GM19463 (cell line): ENCODE measurements around the gene PKDREJ.
"Not testable (repeated sequence)": the region's sequence is repeated elsewhere in the genome, so short reads cannot be mapped to it uniquely, and the experiment has no call there.

Experiments
- ATAC-seq: cut with Tn5 transposase; IDR thresholded peaks from one replicate; pipeline ENCODE4 v1.9.1; 2021; ENCODE audit warnings: mild to moderate bottlenecking, moderate library complexity; ENCODE audit not compliant: unreplicated experiment

PKDREJ gene

GRCh38 chr22:46269564-46269963 lies 6.4 kb upstream of the PKDREJ start:
- ATAC-seq: no peak

DNA sequence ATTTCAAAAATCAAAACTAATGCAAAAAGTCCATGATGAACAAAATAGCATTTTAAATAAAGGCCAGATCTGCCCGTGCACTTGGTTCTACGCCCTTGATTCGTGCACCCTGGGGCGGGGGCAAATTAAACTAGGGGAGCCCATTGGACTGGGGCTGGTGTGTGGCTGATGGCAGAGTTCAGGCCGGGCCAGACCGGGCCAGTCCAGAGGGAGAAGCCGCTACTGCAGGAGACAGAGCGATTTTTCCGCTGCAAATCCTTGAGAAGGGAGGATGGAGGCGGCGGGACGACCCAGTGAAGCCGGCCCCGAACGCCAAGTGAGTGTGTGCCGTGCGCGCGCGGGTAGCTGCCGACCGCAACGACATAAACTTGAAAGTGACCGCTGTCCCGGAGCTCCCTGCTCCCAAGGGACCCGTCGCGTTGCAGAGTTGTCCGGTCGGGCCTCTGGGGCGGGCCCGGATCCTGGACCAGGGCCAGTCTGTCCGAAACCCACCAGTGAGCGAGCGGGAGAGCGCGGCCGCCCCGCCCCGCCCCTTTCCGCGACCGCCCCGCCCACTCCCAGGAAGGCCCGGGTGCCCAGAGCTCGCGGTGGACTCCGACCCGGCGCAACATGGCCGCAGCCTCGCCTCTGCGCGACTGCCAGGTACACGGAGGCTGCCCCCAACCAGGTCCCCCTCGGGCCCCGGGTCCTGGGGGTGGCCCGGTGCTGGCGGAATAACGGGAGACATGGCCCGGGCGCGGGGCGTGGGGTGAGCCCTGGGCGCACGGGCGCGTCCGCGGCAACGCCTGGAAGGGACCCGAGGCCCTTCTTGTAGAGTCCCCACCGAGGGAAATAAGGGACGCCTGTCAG lies 4.5 kb upstream of the PKDREJ start, which contains the start of gene TTC38:
TTC38 (plus strand) TSS at position 578 of the 849 bp plus-strand sequence; CDS start at position 610, 32 bp downstream.
- ATAC-seq: peak; percentile 89

DNA sequence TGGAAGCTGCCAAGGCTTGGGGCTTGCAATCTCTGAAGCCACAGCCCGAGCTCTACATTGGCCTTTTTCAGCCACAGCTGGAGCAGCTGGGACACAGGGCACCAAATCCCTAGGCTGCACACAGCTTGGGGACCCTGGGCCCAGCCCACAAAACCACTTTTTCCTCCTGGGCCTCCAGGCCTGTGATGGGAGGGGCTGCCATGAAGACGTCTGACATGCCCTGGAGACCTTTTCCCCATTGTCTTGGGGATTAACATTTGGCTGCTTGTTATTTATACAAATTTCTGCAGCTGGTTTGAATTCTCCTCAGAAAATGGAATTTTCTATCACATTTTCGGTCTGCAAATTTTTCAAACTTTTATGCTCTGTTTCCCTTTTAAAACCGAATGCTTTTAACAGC lies 2.5 kb upstream of the PKDREJ start:
- not testable (repeated sequence) for ATAC-seq

DNA sequence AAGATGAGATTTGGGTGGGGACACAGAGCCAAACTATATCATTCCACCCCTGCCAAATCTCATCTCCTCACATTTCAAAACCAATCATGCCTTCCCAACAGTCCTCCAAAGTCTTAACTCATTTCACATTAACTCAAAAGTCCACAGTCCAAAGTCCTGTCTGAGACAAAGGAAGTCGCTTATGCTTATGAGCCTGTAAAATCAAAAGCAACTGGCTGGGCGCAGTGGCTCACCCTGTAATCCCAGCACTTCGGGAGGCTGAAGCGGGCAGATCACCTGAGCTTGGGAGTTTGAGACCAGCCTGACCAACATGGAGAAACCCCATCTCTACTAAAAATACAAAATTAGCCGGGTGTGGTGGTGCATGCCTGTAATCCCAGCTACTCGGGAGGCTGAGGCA lies 1.4 kb upstream of the PKDREJ start:
- not testable (repeated sequence) for ATAC-seq

- no peak for ATAC-seq
Observed at GRCh38 chr22:46262449-46263215, 511 bp downstream of the PKDREJ start.

GRCh38 chr22:46260038-46260437 lies 3.1 kb downstream of the PKDREJ start:
- ATAC-seq: no peak

- no peak for ATAC-seq
Observed at GRCh38 chr22:46259374-46259773, 3.8 kb downstream of the PKDREJ start.

GRCh38 chr22:46256358-46256958 lies 6.7 kb downstream of the PKDREJ start:
- ATAC-seq: no peak

DNA sequence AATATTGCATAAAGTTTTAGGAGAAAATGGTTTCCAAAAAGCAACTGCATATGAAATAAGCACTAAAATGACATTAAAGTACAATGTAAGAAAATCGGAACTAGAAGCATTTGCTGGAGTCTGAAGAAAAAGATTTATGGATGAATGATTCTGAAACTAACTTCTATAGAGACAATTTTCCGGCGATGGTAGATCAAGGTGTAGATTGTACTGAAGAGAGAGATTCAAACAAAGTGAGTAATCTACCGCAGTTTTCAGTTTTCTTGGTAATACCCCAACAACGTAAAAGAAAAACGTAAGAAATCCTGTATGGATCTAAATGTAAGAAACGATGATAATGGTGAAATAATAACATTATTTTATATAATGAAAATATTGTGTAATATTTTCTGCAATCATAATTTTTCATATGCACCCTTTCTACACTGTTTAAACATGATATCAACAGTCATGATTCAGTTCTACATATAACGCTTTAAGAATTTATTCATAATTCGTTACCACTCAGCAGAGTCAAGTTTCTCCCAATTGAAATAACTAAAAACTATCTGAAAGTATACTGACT lies 11.2 kb downstream of the PKDREJ start:
- no peak for ATAC-seq

DNA sequence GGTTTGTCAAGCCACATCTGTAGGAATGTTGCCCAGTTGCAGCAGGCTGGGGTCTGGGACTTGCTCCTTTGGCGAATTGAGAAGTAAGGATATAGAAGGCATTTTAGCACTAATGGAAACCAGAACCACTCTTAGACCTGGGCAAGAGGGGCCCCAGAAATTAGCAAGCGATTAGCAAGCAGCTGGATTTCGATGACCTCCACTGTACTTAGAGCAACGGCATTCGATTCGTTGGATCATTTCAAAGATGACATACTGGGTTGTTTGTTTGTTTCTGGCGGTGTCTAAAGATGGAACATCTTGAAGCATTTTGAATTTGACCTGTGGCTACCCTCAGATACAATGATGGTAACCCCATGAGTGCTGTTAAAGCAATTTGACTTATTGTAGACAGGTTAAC lies 11.9 kb downstream of the PKDREJ start:
- ATAC-seq: no peak

DNA sequence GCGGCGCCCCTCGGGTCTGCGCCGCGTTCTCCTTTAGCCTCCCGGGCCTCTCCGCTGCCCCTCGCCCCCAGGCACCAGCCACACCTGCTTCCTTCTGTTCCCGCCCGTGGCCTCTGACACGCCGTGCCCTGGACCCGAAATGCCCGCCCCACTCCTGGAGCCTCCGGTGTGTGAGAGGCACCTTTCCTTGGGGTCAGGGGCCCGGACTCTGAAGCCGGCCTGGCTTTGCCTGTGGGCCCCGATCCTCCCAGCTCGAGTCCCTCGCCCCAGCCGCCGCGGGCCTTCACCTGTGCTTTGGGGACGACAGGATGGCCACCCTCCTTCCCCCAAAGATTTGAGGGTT lies 12.4 kb downstream of the PKDREJ start:
- ATAC-seq: peak; percentile 2

- peak; percentile 89 for ATAC-seq
Observed at GRCh38 chr22:46250035-46250782, 12.9 kb downstream of the PKDREJ start, which contains the start of gene CDPF1. Gene CDPF1, minus strand, starts transcription at chr22:46250293. Its CDS starts 2,009 bp downstream, at chr22:46248284.

DNA sequence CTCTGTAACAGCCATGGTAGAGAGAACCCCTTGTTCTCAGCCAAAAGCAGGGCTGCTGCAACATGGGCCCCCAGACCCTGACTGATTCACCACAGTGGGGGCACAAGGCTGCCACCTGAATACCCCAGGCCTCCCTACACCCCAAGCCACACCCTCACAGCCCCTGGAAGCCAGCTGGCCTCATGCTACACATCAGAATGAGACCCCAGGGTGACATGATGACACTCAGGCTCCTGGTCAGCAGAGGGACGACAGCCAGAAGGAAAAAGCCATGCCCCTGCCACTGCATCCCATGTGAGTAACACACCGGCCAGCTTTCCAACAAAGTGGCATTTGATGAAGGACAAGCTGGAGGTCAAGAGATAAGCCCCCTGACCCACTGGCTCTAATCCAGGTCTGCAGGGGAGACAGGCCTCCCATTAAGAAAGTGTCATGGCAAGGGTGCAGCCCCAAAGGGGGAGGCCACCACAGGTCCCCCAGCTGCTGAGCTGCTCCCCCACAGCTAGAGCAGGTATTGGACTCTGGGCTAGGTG lies 15.6 kb downstream of the PKDREJ start:
- no peak for ATAC-seq

DNA sequence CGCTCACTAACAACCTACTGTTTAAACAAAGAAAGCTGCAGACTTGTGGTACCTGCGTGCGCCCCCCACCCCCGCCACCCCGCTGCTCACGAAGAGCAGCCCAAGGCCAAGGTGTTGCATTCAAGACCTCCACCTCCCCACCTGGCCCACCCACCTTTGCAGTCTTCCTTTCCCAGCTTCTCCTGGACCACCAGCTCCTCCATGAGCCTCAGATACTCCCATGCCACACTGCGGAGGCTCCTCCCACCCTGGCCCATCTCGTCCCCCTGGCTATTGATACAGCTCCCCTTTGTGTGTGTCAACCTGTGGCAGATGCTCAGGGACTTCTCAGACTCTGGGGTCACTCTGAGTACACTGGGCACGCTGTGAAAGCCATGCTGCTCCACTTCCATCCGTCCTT lies 17.0 kb downstream of the PKDREJ start:
- ATAC-seq: no peak

GRCh38 chr22:46245511-46245910 lies 17.6 kb downstream of the PKDREJ start:
- no peak for ATAC-seq

GRCh38 chr22:46244771-46245170 lies 18.4 kb downstream of the PKDREJ start:
- no peak for ATAC-seq

- ATAC-seq: no peak
Observed at GRCh38 chr22:46242076-46242475, 21.1 kb downstream of the PKDREJ start.

GRCh38 chr22:46241396-46242007 lies 21.6 kb downstream of the PKDREJ start:
- ATAC-seq: no peak

DNA sequence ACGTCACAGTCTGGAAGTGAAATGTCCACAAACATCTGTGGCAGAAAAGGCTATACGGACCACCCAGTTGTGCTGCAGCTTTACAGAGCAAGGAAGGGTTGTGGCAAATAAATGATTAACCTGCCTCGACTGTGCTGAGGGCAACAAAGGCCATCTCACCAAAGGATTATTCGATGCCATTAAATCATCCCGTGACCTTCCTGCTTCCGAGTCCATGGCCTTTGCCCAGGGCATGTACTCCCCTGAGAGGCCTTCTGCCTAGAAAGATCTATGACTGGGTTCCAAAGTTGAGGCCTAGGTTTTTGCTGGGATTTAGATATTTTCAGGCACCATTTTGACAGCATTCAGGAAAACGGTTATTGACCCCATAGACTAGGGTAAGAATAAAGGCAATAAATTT lies 22.2 kb downstream of the PKDREJ start:
- ATAC-seq: no peak

DNA sequence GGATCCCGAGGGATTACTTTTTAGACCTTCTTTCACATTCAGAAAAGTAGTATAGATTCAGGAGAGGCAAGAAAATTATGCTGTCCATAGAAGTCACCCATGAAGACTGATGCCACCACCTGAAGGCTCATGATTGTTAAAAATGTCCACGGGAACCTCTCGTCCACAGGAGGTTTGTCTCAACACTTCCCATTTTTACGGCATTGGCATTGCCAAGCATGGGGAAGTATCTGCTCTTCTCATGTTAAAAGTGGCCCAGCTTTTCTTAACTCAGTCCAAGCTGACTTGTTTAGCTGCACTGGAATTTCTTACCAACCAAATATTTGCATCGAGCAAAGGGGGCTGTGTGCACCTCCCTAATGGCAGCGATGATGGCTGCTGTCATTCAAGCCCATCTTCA lies 22.6 kb downstream of the PKDREJ start:
- no peak for ATAC-seq
